HG03521 (cell line): ENCODE data around the gene MYO1H.

Source experiments
- ATAC-seq: cut with Tn5 transposase; IDR thresholded peaks from one replicate; pipeline ENCODE4 v1.9.1; 2021; ENCODE audit warnings: mild to moderate bottlenecking, moderate library complexity; ENCODE audit not compliant: unreplicated experiment

MYO1H gene

GRCh38 chr12:109489016-109489954 is 141.6 kb downstream of the MYO1H start:
- no peak for ATAC-seq

GRCh38 chr12:109489955-109490565 is 142.4 kb downstream of the MYO1H start:
- no peak for ATAC-seq

GRCh38 chr12:109491671-109492070 is 144.0 kb downstream of the MYO1H start:
- no peak for ATAC-seq

GRCh38 chr12:109492371-109492770 is 144.7 kb downstream of the MYO1H start:
- no peak for ATAC-seq

- ATAC-seq, result no peak
Observed at GRCh38 chr12:109493090-109493489, 145.4 kb downstream of the MYO1H start.

GRCh38 chr12:109493938-109494337 is 146.2 kb downstream of the MYO1H start:
- ATAC-seq, result no peak

- no peak for ATAC-seq
Observed at GRCh38 chr12:109494348-109494881, 146.7 kb downstream of the MYO1H start.

- no peak for ATAC-seq
Observed at GRCh38 chr12:109495012-109495411, 147.3 kb downstream of the MYO1H start.

GRCh38 chr12:109496306-109496705 is 148.6 kb downstream of the MYO1H start:
- ATAC-seq, result no peak

- no peak for ATAC-seq
Observed at GRCh38 chr12:109497675-109498074, 150.0 kb downstream of the MYO1H start.
